HFFc6 (cell line): Measurements from ENCODE around the gene BARX2. TPM values are rescaled to one million over a fixed set of nuclear protein-coding genes. Genes with fewer than 3 reads are reported as not detected.

Experiments used
- DNase-seq: peaks from one replicate; pipeline ENCODE4 v3.0.0-alpha.2; 2018
- H3K27ac Mint-ChIP-seq: 2 replicates; pipeline ENCODE4 v1.8.0; 2020; ENCODE audit warnings: mild to moderate bottlenecking, mixed read lengths
- H3K27me3 Mint-ChIP-seq: 2 replicates; pipeline ENCODE4 v1.8.0; 2021; ENCODE audit warnings: mild to moderate bottlenecking, moderate library complexity, mixed read lengths; ENCODE audit not compliant: insufficient read depth
- H3K36me3 Mint-ChIP-seq: 2 replicates; pipeline ENCODE4 v1.8.0; 2021; ENCODE audit warnings: low read depth, mixed read lengths
- H3K4me1 Mint-ChIP-seq: 2 replicates; pipeline ENCODE4 v1.8.0; 2020; ENCODE audit warnings: low read depth, mixed read lengths
- H3K4me3 Mint-ChIP-seq: 2 replicates; pipeline ENCODE4 v1.8.0; 2020; ENCODE audit warnings: mild to moderate bottlenecking, moderate library complexity, mixed read lengths
- H3K9me3 Mint-ChIP-seq: 2 replicates; pipeline ENCODE4 v1.8.0; 2020; ENCODE audit warnings: mild to moderate bottlenecking, mixed read lengths
- CTCF ChIP-seq: fragments of 200-600 bp; sonication (generic); IDR thresholded peaks from 2 replicates; pipeline ENCODE4 v1.5.0; 2021; ENCODE audit warnings: antibody characterized with exemption, mild to moderate bottlenecking
- total RNA-seq, 6 experiments: library from RNA; stranded (reverse); fragmentation: NEBNext Ultra II Directional; extraction: Animal tissue kit (Norgen Biotek cat#: 25700); gene quantifications; 2 replicates in 1 of 6; 3 replicates in 5 of 6; pipeline ENCODE4 v1.2.3, GENCODE V29; 2021

BARX2 gene
- total RNA-seq, 6 experiments from 2014 or later: not detected

GRCh38 chr11:129387434-129387833 lies 11.8 kb downstream of the BARX2 start:
- no peaks in the 10 kb centered on the region; the same call in 1 of the 2 replicates for H3K4me1 Mint-ChIP-seq
- no peak for DNase-seq
- no peaks in the 10 kb centered on the region for H3K9me3 Mint-ChIP-seq
- no peak overlapping the region for H3K4me3 Mint-ChIP-seq
- no peak for TF ChIP-seq CTCF
- no peaks in the 10 kb centered on the region for H3K36me3 Mint-ChIP-seq
- no peak overlapping the region for H3K27ac Mint-ChIP-seq
- H3K27me3 Mint-ChIP-seq: peaks cover 47% of the 10 kb centered on the region

DNA sequence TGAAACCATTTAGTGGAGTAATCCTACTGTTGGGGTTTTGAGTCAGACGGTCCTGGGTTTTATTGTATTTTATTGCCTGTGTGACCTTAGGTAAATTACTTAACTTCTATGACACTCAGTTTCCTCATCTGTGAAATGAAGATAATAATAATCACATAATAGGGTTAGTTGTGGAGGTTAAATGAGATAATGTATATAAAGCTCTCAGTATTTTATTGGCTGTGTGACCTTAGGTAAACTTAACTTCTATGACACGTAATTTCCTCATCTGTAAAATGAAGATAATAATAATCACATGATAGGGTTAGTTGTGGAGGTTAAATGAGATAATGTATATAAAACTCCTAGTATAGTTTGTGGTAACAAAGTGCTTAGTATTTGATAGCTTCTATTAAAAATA lies 13.2 kb downstream of the BARX2 start:
- Mint-ChIP-seq H3K27ac (no peak overlapping the region), H3K4me3 (no peak overlapping the region), H3K9me3 (no peaks in the 10 kb centered on the region), H3K36me3 (no peaks in the 10 kb centered on the region), H3K4me1 (no peaks in the 10 kb centered on the region; the same call in 1 of the 2 replicates), H3K27me3 (peaks cover 36% of the 10 kb centered on the region)
- no peak for DNase-seq
- no peak for TF ChIP-seq CTCF

- no peak for DNase-seq
- Mint-ChIP-seq H3K27ac (no peak overlapping the region), H3K4me3 (no peak overlapping the region), H3K27me3 (peaks cover 38% of the 10 kb centered on the region), H3K36me3 (no peaks in the 10 kb centered on the region), H3K4me1 (no peaks in the 10 kb centered on the region; the same call in 1 of the 2 replicates), H3K9me3 (no peaks in the 10 kb centered on the region)
- no peak for TF ChIP-seq CTCF
Measured at GRCh38 chr11:129390303-129390821, 14.7 kb downstream of the BARX2 start.

DNA sequence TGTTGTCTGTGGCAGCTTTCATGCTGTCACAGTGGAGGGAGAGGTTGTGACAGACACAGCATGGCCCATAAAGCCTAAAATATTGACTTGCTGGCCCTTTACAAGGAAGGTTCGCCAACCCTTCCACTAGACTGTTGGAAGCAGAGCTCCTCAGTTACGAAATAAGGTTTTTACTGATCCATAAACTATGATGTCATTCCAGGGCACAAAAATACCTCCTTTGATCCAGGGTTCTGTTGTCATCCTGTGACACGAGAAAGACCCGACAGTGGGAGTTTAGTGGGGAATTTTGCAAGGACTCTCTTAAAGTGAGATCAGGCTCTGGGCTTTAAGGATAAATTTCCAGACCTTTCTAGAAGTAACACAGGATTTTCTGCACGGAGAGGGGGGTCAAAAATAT lies 15.7 kb downstream of the BARX2 start:
- no peak for DNase-seq
- TF ChIP-seq CTCF: no peak
- no peaks in the 10 kb centered on the region for H3K9me3 Mint-ChIP-seq
- no peaks in the 10 kb centered on the region for H3K36me3 Mint-ChIP-seq
- peaks cover 43% of the 10 kb centered on the region for H3K27me3 Mint-ChIP-seq
- H3K27ac Mint-ChIP-seq: no peak overlapping the region
- H3K4me3 Mint-ChIP-seq: no peak overlapping the region
- no peaks in the 10 kb centered on the region; the same call in 1 of the 2 replicates for H3K4me1 Mint-ChIP-seq

DNA sequence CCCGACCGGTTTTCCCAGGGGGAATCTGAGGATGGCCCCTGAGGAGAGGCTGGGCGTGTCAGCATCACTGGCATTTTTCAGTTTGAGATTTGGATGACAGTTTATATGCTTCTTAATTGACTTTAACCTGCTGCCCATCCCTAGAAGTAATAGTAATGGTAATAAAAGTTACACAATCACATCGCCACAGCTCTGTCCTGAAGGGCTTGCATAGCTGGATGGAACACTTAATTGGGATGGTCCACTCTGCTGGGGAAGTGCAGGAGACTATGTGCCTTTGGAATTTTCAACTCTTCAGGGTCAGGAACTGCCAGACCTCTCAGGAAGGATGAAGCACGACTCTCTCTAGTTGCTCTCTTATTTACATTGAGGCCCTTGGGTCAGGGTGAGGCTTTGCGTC lies 16.2 kb downstream of the BARX2 start:
- Mint-ChIP-seq H3K36me3 (no peaks in the 10 kb centered on the region), H3K27ac (no peak overlapping the region), H3K4me3 (no peak overlapping the region)

More for the DNA sequence above, 16.2 kb downstream of the BARX2 start:
- TF ChIP-seq CTCF: no peak
- Mint-ChIP-seq H3K27me3 (peaks cover 43% of the 10 kb centered on the region), H3K9me3 (no peaks in the 10 kb centered on the region), H3K4me1 (no peaks in the 10 kb centered on the region; the same call in 1 of the 2 replicates)
- DNase-seq: no peak
